SK-N-MC (cell line): ENCODE measurements around the gene AP1S1.
"Not testable (repeated sequence)": the region's sequence is repeated elsewhere in the genome, so short reads cannot be mapped to it uniquely, and the experiment has no call there.

Source experiments
- DNase-seq: peaks from one replicate; pipeline ENCODE4 v3.0.0-alpha.2; 2011; ENCODE audit warnings: low read depth, low spot score
- H3K27ac ChIP-seq: fragments of 200-600 bp; sonication (generic); 2 replicates; pipeline ENCODE4 v1.5.1; 2016; ENCODE audit warnings: mixed run types
- H3K36me3 ChIP-seq: fragments of 200-600 bp; sonication (generic); 2 replicates; pipeline ENCODE4 v1.6.1; 2017; ENCODE audit warnings: antibody characterized with exemption, low read length, mixed read lengths; ENCODE audit not compliant: insufficient read depth
- H3K4me3 ChIP-seq: fragments of 200-600 bp; sonication (generic); 2 replicates; pipeline ENCODE4 v1.5.1; 2016
- H3K9ac ChIP-seq: fragments of 200-600 bp; sonication (generic); 2 replicates; pipeline ENCODE4 v1.8.0; 2017; ENCODE audit warnings: mixed run types, mixed read lengths; ENCODE audit not compliant: insufficient read length
- H3K9me3 ChIP-seq: fragments of 200-600 bp; sonication (generic); 2 replicates; pipeline ENCODE4 v1.6.1; 2017; ENCODE audit warnings: low read depth, mild to moderate bottlenecking, antibody characterized with exemption, low read length, moderate library complexity, mixed read lengths
- EZH2 ChIP-seq: fragments of 200-600 bp; sonication (generic); IDR thresholded peaks from one replicate; pipeline ENCODE4 v1.6.1; 2017; ENCODE audit warnings: antibody characterized with exemption
- FOXP2 ChIP-seq: optimal IDR thresholded peaks from 2 replicates; pipeline ENCODE3; 2011; ENCODE audit warnings: mild to moderate bottlenecking, moderate library complexity; ENCODE audit not compliant: insufficient read depth; ENCODE audit errors: extremely low read length, control extremely low read depth
- POLR2AphosphoS5 ChIP-seq: IDR thresholded peaks from 2 replicates; pipeline ENCODE4 v1.6.1; 2012; ENCODE audit warnings: mild to moderate bottlenecking, low read depth, low read length, borderline replicate concordance

AP1S1 gene

GRCh38 chr7:101200504-101200861 lies 46.2 kb downstream of the AP1S1 start:
- no peak for DNase-seq
- H3K27ac ChIP-seq, result no peak overlapping the region
- H3K9ac ChIP-seq, result no peak overlapping the region

GRCh38 chr7:101200862-101201599 lies 46.8 kb downstream of the AP1S1 start, which contains the start of gene MOGAT3:
TSS of gene MOGAT3 (minus strand) at chr7:101201036. CDS start at chr7:101200854, 182 bp downstream.
- TF ChIP-seq EZH2 (no peak), POLR2AphosphoS5 (no peak), FOXP2 (no peak)
- DNase-seq, result no peak
- H3K9ac ChIP-seq, result no peak within 1 kb of the TSS
- H3K4me3 ChIP-seq, result no peak within 1 kb of the TSS
- H3K27ac ChIP-seq, result no peak within 1 kb of the TSS
- no peaks in the 10 kb centered on the region for H3K9me3 ChIP-seq
- H3K36me3 ChIP-seq, result no peaks in the 10 kb centered on the region

More at GRCh38 chr7:101200504-101200861, 46.2 kb downstream of the AP1S1 start:
- Histone ChIP-seq H3K4me3 (no peak overlapping the region), H3K36me3 (no peaks in the 10 kb centered on the region), H3K9me3 (no peaks in the 10 kb centered on the region)
- TF ChIP-seq EZH2 (no peak), FOXP2 (no peak), POLR2AphosphoS5 (no peak)

GRCh38 chr7:101201695-101202602 lies 47.7 kb downstream of the AP1S1 start:
- Histone ChIP-seq H3K9ac (no peak overlapping the region), H3K36me3 (no peaks in the 10 kb centered on the region), H3K4me3 (no peak overlapping the region), H3K9me3 (no peaks in the 10 kb centered on the region), H3K27ac (no peak overlapping the region)
- TF ChIP-seq POLR2AphosphoS5 (no peak), EZH2 (no peak), FOXP2 (no peak)
- DNase-seq, result no peak

GRCh38 chr7:101202603-101202918 lies 48.3 kb downstream of the AP1S1 start:
- no peak overlapping the region for H3K4me3 ChIP-seq
- H3K27ac ChIP-seq, result no peak overlapping the region
- TF ChIP-seq POLR2AphosphoS5, result no peak
- TF ChIP-seq EZH2, result no peak
- no peak for TF ChIP-seq FOXP2
- H3K9me3 ChIP-seq, result no peaks in the 10 kb centered on the region
- H3K36me3 ChIP-seq, result no peaks in the 10 kb centered on the region
- no peak overlapping the region for H3K9ac ChIP-seq
- DNase-seq, result no peak

GRCh38 chr7:101203740-101204738 lies 49.8 kb downstream of the AP1S1 start:
- not testable (repeated sequence) for H3K27ac ChIP-seq, H3K36me3 ChIP-seq, H3K9me3 ChIP-seq, H3K9ac ChIP-seq, H3K4me3 ChIP-seq, DNase-seq

GRCh38 chr7:101205901-101206664 lies 51.8 kb downstream of the AP1S1 start:
- no peak for DNase-seq
- Histone ChIP-seq H3K36me3 (peaks cover 4% of the 10 kb centered on the region; the same call in 1 of the 2 replicates), H3K27ac (no peak overlapping the region), H3K9me3 (no peaks in the 10 kb centered on the region), H3K9ac (no peak overlapping the region), H3K4me3 (no peak overlapping the region)
- no peak for TF ChIP-seq POLR2AphosphoS5
- no peak for TF ChIP-seq FOXP2
- no peak for TF ChIP-seq EZH2

- no peak overlapping the region for H3K27ac ChIP-seq
- TF ChIP-seq POLR2AphosphoS5 (no peak), FOXP2 (no peak), EZH2 (no peak)
- H3K9ac ChIP-seq, result no peak overlapping the region
- no peak for DNase-seq
- no peaks in the 10 kb centered on the region for H3K9me3 ChIP-seq
- peaks cover 4% of the 10 kb centered on the region; the same call in 1 of the 2 replicates for H3K36me3 ChIP-seq
- no peak overlapping the region for H3K4me3 ChIP-seq
Measured at GRCh38 chr7:101206665-101207042, 52.4 kb downstream of the AP1S1 start.

GRCh38 chr7:101207459-101207858 lies 53.2 kb downstream of the AP1S1 start:
- Histone ChIP-seq H3K27ac (no peak overlapping the region), H3K36me3 (peaks cover 4% of the 10 kb centered on the region; the same call in 1 of the 2 replicates), H3K9me3 (no peaks in the 10 kb centered on the region), H3K4me3 (no peak overlapping the region), H3K9ac (no peak overlapping the region)
- no peak for DNase-seq
- TF ChIP-seq FOXP2 (no peak), POLR2AphosphoS5 (no peak), EZH2 (no peak)
